GM12878 (cell line): ENCODE measurements around the gene PON3. TPM values are rescaled to one million over a fixed set of nuclear protein-coding genes. Genes with fewer than 3 reads are reported as not detected.

Experiments
- ATAC-seq: fragments of 200-7000 bp; cut with Tn5 transposase; 3 replicates; pipeline ENCODE4 v1.9.1; 2020; ENCODE audit warnings: mild to moderate bottlenecking, moderate library complexity
- BruUV-seq: library from RNA; stranded (reverse); fragments of 400-500 nt; replicated peaks from 2 replicates; lab custom pipeline; 2021; lab: Mats Ljungman, UMichigan
- CTCF ChIA-PET: fragments of 300-600 bp; sonication (Branson Sonifier 250); formaldehyde crosslinking; extraction: SDS; loops from one replicate; lab custom pipeline; 2021; ENCODE audit warnings: inconsistent platforms; lab: Yijun Ruan, JAX
- POLR2A ChIA-PET: fragments of 350-600 bp; formaldehyde crosslinking; extraction: SDS; loops from one replicate; lab custom pipeline; 2021; ENCODE audit warnings: inconsistent platforms; lab: Charles Lee
- RAD21 ChIA-PET: fragments of 300-600 bp; sonication (Branson Sonifier 250); formaldehyde crosslinking; loops from one replicate; lab custom pipeline; 2023; ENCODE audit warnings: antibody characterized with exemption; ENCODE audit not compliant: unreplicated experiment; lab: Charles Lee
- SMC1A ChIA-PET: fragments of 300-600 bp; sonication (Branson Sonifier 250); formaldehyde crosslinking; loops from one replicate; lab custom pipeline; 2023; ENCODE audit not compliant: unreplicated experiment, uncharacterized antibody; lab: Charles Lee
- DNase-seq: peaks from one replicate; pipeline ENCODE4 v3.0.0-alpha.2; 2011; ENCODE audit warnings: low read depth, low spot score
- FAIRE-seq: peaks from 3 replicates; lab custom pipeline; 2011; peaks lifted over from hg19 to GRCh38; lab: Jason Lieb, UNC
- H2AFZ ChIP-seq: 2 replicates; pipeline ENCODE4 v1.6.0; 2011; ENCODE audit warnings: low read depth, low read length, control low read depth; ENCODE audit not compliant: control insufficient read depth
- H3K27ac ChIP-seq: 2 replicates; pipeline ENCODE4 v1.5.1; 2011; ENCODE audit warnings: control low read depth; ENCODE audit not compliant: control insufficient read depth, insufficient read depth
- H3K27me3 ChIP-seq, 2 experiments: replicated peaks in 1 of 2; 2 replicates each; pipeline versions ENCODE4 v1.6.0 to v1.6.1; 2011; ENCODE audit warnings: low read length in 1 of 2; ENCODE audit not compliant: control insufficient read depth in 2 of 2, insufficient read depth in 2 of 2
- H3K36me3 ChIP-seq, 2 experiments: 2 replicates each; pipeline ENCODE4 v1.5.1; 2011; ENCODE audit warnings: low read length in 1 of 2; ENCODE audit not compliant: control insufficient read depth in 2 of 2, insufficient read depth in 2 of 2
- H3K4me1 ChIP-seq: 2 replicates; pipeline ENCODE4 v1.6.1; 2011; ENCODE audit warnings: mild to moderate bottlenecking, low read length, moderate library complexity, mixed read lengths; ENCODE audit not compliant: control insufficient read depth, insufficient read depth
- H3K4me2 ChIP-seq: 2 replicates; pipeline ENCODE4 v1.6.0; 2011; ENCODE audit warnings: control low read depth; ENCODE audit not compliant: control insufficient read depth, insufficient read depth
- H3K4me3 ChIP-seq: fragments of 200-600 bp; sonication (generic); 2 replicates; pipeline ENCODE4 v1.5.1; 2016
- H3K79me2 ChIP-seq: 2 replicates; pipeline ENCODE4 v1.6.0; 2011; ENCODE audit warnings: low read length; ENCODE audit not compliant: control insufficient read depth, insufficient read depth
- H3K9ac ChIP-seq: 2 replicates; pipeline ENCODE4 v1.8.0; 2011; ENCODE audit warnings: low read length, control low read depth, mixed read lengths; ENCODE audit not compliant: control insufficient read depth, insufficient read depth
- H3K9me3 ChIP-seq: replicated peaks from 3 replicates; pipeline ENCODE4 v1.5.1; 2011; ENCODE audit warnings: mild to moderate bottlenecking, low read length; ENCODE audit not compliant: control insufficient read depth, insufficient read depth
- H4K20me1 ChIP-seq: 2 replicates; pipeline ENCODE4 v1.6.0; 2011; ENCODE audit not compliant: control insufficient read depth, insufficient read depth
- BHLHE40 ChIP-seq, 2 experiments: fragments of 450-650 bp in 1 of 2; IDR thresholded peaks; 2 replicates each; pipeline ENCODE4 v1.6.1; 2011 to 2017; ENCODE audit warnings: low read depth in 2 of 2, borderline replicate concordance in 1 of 2, improper control_type of control experiment in 1 of 2, low read length in 1 of 2, mild to moderate bottlenecking in 1 of 2
- EED ChIP-seq: sonication (generic); IDR thresholded peaks from 2 replicates; pipeline ENCODE4 v1.6.1; 2016; ENCODE audit warnings: antibody characterized with exemption, low read depth
- HCFC1 ChIP-seq: fragments of 150-350 bp; IDR thresholded peaks from 2 replicates; pipeline ENCODE4 v1.6.1; 2014; ENCODE audit warnings: low read length
- NBN ChIP-seq: fragments of 450-650 bp; IDR thresholded peaks from 2 replicates; pipeline ENCODE4 v1.6.1; 2016
- NR2F1 ChIP-seq: fragments of 450-650 bp; conservative IDR thresholded peaks from 2 replicates; pipeline ENCODE4 v1.6.1; 2017; ENCODE audit warnings: mild to moderate bottlenecking
- SKIL ChIP-seq: fragments of 450-650 bp; IDR thresholded peaks from 2 replicates; pipeline ENCODE4 v1.6.1; 2017; ENCODE audit warnings: mild to moderate bottlenecking, low read depth, inconsistent platforms; ENCODE audit not compliant: poor library complexity, severe bottlenecking
- SMARCA5 ChIP-seq: fragments of 450-650 bp; IDR thresholded peaks from 2 replicates; pipeline ENCODE4 v1.6.1; 2017; ENCODE audit warnings: mild to moderate bottlenecking
- ZNF24 ChIP-seq: fragments of 450-650 bp; IDR thresholded peaks from 2 replicates; pipeline ENCODE4 v1.6.1; 2017; ENCODE audit warnings: antibody characterized with exemption, mild to moderate bottlenecking
- ZNF622 ChIP-seq: fragments of 450-650 bp; IDR thresholded peaks from 2 replicates; pipeline ENCODE4 v1.6.1; 2017; ENCODE audit warnings: mild to moderate bottlenecking, inconsistent platforms
- WGBS: methylation state at CpG from one replicate; pipeline ENCODE4 v1.1.6; 2016; ENCODE audit warnings: low lambda C conversion rate; ENCODE audit not compliant: insufficient replicate concordance, insufficient coverage; ENCODE audit errors: missing lambda C conversion rate; 5-methylcytosine and 5-hydroxymethylcytosine counted together
- in situ Hi-C: fragments of 300-500 bp; cut with MboI; formaldehyde crosslinking; loops from 9 replicates; pipeline ENCODE4 v1.14.3; 2018; ENCODE audit warnings: mixed read lengths
- intact Hi-C: fragments of 100-400 bp; cut with micrococcal nuclease; formaldehyde crosslinking; loops from one replicate; pipeline ENCODE4 v1.14.2; 2022; ENCODE audit not compliant: unreplicated experiment
- polyA plus RNA-seq, 11 experiments: library from polyadenylated mRNA; depleted of rRNA in 4 of 11; unstranded in 6 of 11; stranded (reverse) in 5 of 11; fragments of >200 nt; fragmentation: Nextera tagmentation in 4 of 11; fragmentation: Illumina TruSeq in 1 of 11; extraction: Ambion mirVana in 4 of 11; extraction: Trizol in 1 of 11; gene quantifications; 1 replicate in 1 of 11; 2 replicates in 10 of 11; pipeline versions ENCODE4 v1.2.1 to v1.2.3, GENCODE V29; 2011 to 2016; ENCODE audit warnings: inconsistent platforms in 2 of 11, missing spikeins in 2 of 11, low read depth in 1 of 11
- total RNA-seq, 4 experiments: library from RNA; depleted of rRNA in 3 of 4; stranded (reverse); fragments of >200 nt in 3 of 4; fragmentation: Illumina TruSeq in 1 of 4; extraction: Trizol in 1 of 4; gene quantifications; 2 replicates each; pipeline versions ENCODE4 v1.2.1 to v1.2.3, GENCODE V29; 2013 to 2021

The PON3 gene
- total and polyA plus RNA-seq, 10 of the 15 experiments (the other 5 are each of a cell fraction or from before 2014, with no cell fraction given): 0.45 to 2.0 (median 0.91) TPM

GRCh38 chr7:95412075-95412474 is 15.9 kb upstream of the PON3 start (continued):
- TF ChIP-seq NBN: no peak

GRCh38 chr7:95411666-95412065 is 15.5 kb upstream of the PON3 start:
- Histone ChIP-seq H3K4me3 (no peak overlapping the region), H3K9ac (no peak overlapping the region), H3K27me3 (no peaks in the 10 kb centered on the region), H2AFZ (no peak overlapping the region), H4K20me1 (no peaks in the 10 kb centered on the region), H3K4me1 (no peaks in the 10 kb centered on the region), H3K79me2 (no peaks in the 10 kb centered on the region), H3K9me3 (no peaks in the 10 kb centered on the region), H3K36me3 (no peaks in the 10 kb centered on the region; a peak in 1 of 4 replicates)
- POLR2A ChIA-PET: interaction anchor here (1.5 to 1.6 kb wide), 2 partner anchors 9 to 23 kb away, joined by 3 to 5 read pairs; partner anchors contain the start of gene PON2
- no peak for FAIRE-seq
- WGBS: 38% methylated on average over 4 of the region's 4 CpGs
- intact Hi-C loops (no loop called here), in situ Hi-C loops (no loop called here)
- TF ChIP-seq SMARCA5 (no peak), EED (no peak), HCFC1 (no peak), SKIL (no peak), ZNF622 (no peak), NR2F1 (no peak), ZNF24 (no peak), BHLHE40 (IDR thresholded peaks at IDR 0.05; ENCODE audit: borderline replicate concordance in 1 of 2, low read depth in 2 of 2, low read length in 1 of 2) (no peak)
- TF ChIP-seq, all 136 proteins: peak for 0
- H3K27ac ChIP-seq: no peak overlapping the region
- RAD21 ChIA-PET: interaction anchor here (1.0 to 1.2 kb wide), 3 partner anchors 9 to 20 kb away, joined by 3 read pairs; no protein-coding TSS in a partner anchor
- ATAC-seq (no peak), DNase-seq (no peak)
- SMC1A ChIA-PET: interaction anchor here (0.7 to 2.4 kb wide), 7 partner anchors 11 to 68 kb away, joined by 3 to 12 read pairs (median 3); no protein-coding TSS in a partner anchor
- BruUV-seq: no TSS peak
- no peak overlapping the region for H3K4me2 ChIP-seq
- CTCF ChIA-PET: interaction anchor here (1.2 to 1.7 kb wide), 3 partner anchors 10 to 165 kb away, joined by 3 to 5 read pairs (median 4); no protein-coding TSS in a partner anchor
